ENCODE results near the gene KYAT1.
A peak's percentile ranks its signal among the peaks of the same experiment; 100 is the strongest.

KYAT1 gene

DNA sequence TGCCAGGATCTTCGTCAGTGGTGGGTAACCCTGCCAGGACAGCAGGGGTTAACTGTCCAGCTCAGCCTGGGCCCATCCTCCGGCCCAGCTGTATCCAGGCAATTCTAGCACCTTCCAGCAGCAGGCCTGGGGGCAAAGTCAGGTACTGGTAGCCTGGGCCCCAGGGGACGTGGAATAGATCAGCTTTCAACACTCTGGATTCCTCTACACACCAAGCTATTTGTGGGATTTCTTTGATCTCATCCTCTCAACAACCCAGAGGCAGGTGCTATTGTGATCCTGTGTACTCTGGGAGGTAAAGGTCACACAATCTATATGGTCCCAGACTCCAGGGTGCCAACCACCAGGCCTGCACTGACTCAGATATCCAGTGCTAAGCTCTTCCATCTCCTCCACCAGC, 43.4 kb downstream of the KYAT1 start:
- DNase-seq (ENCODE audit: low spot score): no peak

DNA sequence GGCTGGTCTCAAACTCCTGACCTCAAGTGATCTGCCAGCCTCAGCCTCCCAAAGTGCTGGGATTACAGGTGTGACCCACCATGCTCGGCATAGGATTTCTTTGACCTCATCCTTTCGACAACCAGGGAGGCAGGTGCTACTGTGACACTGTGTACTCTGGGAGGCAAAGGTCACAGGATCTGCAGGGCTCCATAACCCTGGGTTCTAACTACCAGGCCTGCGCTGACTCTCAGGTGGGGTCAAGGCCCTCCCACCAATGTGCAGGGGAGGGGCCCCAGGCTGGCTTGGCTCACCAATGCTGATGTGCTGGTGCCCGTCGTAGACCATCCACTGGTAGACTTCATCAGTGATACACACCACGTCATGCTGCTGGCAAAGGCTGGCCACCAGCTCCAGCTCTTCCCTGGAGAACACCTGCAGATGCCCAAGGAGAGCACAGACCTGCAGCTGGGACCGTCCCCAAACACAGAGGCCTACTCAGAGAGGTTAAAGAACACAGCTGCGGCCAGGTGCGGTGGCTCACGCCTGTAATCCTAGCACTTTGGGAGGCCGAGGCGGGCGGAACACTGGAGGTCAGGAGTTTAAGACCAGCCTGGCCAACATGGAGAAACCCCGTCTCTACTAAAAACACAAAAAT, 45.1 kb downstream of the KYAT1 start:
- no peak for DNase-seq (ENCODE audit: low spot score)

DNA sequence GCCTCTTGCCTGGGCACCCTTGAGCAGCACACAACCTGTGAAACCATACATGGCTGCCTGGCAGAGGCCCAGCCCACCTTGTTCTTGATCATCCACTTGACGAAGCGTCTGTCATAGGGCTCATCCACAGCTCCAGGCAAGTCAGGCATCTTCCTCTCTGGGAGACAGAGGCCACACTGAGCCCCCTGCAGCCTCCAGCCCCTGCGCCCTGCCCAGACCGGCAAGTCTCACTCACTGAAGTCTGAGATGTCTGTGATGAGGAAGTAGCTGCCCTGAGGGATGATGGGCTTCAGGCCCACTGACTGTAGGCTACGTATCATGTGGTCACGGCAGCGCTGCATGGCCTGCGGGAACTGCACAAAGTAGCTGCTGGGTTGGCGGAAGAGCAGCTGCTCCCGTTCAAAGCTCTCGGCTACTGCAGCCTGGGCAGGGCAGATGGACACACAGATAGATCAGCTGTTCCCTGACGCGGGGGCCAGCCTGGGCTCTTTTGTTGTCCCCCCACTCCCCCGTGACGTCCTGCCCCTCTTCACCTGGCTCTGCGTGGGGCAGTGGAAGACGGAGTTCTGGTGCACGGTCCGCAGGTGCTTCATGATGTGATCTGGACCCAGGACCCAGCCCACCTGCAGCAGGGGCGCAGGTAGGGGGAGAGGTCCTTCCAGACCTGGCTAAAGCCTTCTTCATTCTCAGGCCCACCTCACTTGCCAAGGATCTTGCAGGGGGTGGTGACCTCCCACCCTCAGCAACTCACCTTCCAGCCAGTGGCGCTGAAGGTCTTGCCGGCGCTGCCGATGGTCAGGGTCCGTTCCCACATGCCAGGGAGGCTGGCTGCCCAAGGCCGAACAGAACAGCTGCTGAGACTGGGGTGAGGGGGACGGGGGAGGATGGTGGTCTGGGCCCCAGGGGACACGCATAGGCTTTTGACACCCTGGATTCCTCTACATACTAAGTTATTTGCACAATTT, 46.2 kb downstream of the KYAT1 start:
- DNase-seq (ENCODE audit: low spot score): no peak

DNA sequence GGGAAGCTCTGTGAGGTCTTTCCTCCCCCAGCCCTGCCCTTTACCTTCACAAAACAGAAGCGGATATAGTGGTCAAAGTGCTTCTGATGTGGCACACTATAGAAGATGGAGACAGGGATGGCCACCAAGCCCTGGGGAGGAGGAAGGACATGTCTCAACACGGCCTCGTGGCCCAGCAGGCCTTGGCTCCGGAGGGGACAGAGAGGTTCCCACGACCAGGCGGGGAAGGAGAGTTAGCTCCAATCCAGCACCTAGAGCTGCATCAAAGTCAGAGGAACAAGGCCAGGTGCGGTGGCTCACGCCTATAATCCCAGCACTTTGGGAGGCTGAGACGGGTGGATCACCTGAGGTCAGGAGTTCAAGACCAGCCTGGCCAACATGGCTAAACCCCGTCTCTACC, 48.1 kb downstream of the KYAT1 start:
- DNase-seq (ENCODE audit: low spot score): no peak

DNA sequence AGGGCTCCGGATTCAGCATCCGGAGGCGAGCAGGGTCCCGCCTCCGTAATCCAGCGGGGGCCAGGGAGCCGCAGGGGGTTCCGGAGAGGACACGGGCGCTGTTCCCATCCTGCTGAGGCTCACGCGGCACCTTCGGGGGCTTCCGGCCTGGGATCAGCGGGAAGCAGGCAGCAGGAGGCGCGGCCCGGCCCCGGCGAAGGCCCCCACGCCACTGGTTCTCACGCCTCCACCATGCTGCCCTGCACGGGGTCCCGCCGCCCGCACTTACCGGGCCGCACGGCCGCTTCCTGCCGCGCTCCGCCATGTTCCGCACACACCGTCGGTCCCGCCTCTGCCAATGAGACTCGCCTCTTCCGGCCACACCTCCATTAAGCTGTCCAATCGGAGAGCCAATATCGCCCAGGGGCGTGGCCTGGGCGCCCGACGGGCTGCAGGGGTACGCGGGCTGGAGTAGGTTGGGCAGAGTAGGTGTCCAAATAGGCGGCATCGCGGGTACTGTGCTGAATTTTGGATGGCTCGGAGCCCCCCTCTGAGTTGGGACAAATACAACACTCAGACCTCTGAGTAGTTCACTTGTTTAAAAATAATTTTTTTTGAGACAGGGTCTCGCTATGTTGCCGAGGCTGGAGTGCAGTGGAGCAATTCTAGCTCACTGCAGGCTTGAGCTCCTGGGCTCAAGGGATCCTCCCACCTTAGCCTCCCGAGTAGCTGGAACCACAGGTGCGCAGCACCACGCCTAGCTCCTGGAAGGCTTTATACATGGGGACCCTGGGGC, 52.1 kb downstream of the KYAT1 start, which contains the start of gene SPOUT1:
Gene SPOUT1, minus strand, starts transcription at position 318 of the 775 bp plus-strand sequence. Its CDS starts 14 bp downstream, at position 304.
- DNase-seq (ENCODE audit: low spot score): peak; percentile 99

DNA sequence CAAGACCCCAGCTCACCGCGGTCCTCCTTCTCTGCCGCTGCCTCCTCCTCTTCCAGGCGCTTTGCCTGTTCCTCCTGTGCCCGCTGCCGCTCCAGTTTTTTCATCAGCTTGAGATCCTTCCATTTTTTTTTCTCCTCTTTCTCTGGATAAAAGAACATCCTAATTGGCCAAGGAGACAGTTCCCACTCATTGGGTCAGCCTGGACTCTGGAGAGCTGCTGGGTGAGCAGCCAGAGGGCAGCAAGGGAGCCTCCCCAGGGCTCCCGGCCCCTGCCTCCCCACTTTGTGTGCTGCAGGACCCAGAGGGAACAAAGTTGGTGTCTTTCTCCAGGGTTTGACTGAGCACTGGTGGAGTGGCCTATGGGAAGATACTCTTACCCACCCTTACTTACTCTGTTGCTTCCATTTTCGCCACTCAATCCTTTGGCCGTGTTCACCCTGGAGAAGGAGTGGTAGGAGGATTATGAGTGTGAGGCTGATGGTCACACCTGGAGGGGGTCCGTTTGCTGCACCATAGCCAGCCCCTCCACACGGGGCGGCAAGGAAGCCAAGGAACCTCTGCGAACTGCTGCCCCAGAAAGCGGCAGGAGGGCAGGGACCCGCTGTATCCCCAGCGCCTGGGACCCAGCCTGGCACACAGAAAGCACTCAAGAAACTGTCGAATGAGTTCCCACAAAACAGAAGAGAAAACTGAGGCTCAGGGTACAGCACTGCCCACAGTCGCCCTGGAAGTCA, 52.9 kb downstream of the KYAT1 start:
- DNase-seq (ENCODE audit: low spot score): no peak

DNA sequence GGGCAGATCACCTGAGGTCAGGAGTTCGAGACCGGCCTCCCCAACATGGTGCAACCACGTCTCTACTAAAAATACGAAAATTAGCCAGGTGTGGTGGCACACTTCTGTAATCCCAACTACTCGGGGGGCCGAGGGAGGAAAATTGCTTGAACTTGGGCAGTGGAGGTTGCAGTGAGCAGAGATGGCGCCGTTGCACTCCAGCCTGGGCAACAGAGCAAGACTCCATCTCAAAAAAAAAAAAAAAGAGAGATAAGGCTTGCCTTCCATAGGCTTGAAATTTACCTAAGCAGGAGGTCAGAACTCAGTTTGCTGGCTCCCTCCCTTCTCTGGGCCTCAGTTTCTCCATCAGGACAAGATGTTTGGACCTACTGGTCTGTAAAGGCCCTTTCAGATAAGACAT, 53.5 kb downstream of the KYAT1 start:
- DNase-seq (ENCODE audit: low spot score): no peak

DNA sequence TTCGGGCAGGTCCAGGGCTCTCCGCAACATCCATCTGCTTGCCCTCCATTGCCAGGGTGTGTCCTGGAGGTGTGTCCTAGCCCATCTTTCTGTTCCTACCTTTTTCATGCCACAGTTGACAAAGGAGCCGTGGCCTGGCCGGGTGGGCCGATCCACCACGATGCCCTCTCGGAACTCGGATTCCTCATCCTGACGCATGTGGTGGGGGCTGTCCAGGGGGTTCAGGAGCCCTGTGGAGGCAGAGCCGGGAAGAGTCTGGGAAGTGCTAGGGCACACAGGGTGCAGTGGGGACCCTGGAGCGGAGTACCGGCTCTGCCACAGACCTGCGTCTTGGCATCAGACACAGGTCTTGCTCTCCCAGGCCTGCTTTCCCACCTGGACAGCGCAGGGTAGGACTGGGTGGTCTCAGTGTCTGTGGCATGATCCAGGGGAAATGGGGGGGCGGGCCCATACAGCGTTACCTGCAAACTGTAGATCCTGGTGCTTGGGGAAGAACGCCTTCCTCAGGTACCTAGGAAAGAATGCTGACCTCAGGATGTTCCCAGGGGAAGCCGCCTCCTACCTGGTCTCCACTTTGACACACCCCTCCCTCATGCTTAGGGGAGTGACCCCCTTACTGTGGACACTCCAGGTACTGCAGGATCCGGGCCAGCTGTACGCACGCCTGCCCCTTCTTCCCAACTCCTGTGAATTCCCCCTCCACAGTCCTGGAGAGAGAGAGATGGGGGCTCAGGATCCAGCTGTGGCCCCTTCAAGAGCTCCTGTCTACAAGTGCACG, 55.6 kb downstream of the KYAT1 start:
- no peak for DNase-seq (ENCODE audit: low spot score)

DNA sequence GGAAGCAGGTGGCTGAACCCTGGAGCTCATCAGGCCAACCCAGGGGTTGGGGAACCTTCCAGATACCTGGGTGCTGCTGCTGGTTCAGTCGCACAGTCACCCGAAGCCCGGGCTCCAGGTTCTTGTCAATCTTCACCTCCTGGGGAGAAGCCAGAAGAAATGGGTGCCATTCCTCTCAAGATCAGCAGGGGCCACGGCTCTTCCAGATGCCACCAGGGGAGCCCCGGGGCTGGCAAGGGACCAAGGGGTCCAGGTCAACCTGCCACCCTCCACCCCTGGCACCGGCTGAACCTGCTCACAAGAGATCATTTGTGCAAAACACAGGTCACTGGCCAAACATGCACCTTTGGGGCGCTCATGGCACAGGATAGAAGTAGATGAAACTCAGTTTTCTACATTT, 56.8 kb downstream of the KYAT1 start:
- no peak for DNase-seq (ENCODE audit: low spot score)

DNA sequence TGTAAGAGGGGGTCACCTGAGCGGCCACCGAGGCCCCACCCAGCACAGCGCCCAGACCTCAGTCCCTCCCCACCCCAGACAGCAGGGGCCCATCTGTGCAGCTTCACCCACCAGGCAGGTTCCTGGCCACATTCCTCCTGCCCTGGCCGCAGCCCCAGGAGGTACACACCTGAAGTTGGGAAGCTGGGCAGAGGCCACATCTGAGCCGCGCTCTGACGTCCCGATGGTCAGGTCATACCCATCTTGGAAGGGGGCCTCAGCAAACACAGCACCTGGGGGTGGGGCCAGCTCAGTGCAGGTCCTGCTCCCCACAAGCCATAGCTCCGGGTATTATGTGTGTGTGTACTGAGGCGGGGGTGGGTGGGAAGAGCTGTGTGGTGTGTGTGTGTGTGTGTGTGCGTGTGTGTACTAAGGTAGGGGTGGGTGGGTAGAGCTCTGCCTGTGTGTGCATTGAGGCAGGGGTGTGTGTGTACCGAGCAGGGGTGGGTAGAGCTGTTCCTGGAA, 57.8 kb downstream of the KYAT1 start:
- DNase-seq (ENCODE audit: low spot score): no peak

DNA sequence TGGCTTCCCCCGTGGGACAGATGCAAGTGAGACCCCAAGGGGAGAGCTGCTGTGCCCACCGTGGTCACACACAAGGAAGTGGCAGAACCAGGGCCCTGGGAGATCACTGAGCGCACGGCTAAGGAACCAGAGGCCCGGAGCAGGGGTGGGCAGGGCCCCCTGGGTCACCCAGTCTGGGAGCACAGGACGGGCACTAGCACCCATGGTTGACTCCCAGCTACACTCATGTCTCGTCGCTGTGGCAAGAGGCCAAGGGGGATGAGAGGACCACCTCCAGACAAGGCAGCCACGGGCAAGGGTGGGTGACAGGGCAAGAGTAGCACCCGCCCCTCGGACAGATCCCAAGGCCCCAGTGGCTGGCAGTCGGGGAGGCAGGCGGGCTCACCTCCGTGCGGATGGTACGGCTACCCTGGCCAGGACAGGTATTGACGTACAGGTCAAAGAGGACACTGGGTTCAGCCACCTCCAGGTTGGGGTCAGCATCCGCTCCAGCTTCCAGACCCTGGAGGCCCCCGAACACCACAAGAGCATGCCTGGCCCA, 58.3 kb downstream of the KYAT1 start:
- DNase-seq (ENCODE audit: low spot score): no peak

DNA sequence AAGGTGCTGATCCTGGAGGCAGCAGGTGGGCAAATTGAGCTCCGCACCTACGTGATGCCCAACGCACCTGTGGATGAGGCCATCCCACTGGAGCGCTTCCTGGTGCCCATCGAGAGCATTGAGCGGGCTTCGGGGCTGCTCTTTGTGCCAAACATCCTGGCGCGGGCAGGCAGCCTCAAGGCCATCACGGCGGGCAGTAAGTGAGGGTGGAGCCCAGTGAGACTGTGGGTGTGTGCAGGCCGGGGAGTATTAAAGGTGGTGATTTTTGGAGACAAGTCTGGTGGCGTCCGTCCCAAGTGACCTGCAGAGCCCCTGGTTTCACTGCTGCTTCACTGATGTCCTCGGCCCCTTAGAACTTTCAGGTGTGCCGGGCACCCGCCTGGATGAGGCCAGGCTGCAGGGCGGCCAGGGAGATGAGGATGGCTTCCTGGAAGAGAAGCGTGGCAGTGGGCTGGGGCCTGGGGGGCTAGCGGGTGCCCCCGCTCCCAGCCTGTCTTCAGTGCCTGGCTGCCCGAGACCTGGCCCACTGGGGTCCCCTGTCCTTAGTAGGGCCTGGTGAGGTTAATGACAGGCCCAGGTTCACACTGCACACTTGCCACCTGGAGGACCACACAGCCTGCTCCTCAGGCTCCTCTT, 59.2 kb downstream of the KYAT1 start:
- no peak for DNase-seq (ENCODE audit: low spot score)

DNA sequence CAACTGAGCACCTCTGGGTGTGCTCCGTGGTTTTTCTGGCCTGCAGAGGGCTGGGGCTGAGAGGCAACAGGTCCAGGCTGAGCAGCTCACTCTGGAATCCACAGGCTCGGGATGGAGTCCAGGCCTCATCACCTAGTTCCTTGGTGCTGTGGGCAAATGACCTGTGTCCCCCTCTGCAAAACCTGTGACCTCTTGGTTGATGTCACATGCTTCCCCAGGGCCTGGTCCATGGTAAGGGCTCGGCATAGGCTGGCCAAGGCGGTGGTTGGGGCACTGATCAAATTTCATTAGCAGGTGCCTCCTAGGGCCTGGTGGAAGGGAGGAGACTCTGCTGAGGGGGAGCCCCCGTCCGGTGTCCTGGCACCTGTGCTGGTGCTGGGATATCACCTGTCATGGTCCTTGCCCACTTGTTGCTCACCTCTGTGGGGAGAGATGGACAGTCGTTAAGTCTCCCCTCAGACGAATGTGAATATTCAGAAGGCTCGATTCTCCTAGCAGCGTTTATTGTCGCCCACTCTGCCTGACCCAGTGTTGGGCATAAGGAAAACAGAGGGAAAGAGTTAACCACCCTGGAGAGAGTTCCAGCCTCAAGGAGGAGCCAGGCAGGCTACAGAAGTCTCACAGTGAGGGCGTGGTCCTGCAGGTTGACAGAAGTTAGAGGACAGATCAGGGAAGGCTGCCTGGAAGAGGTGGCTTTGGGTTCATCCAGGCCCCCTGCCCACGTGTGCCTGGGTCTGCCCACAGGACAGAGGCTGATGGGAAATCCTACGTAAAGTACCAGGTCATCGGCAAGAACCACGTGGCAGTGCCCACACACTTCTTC, 60.0 kb downstream of the KYAT1 start:
- DNase-seq (ENCODE audit: low spot score): no peak

DNA sequence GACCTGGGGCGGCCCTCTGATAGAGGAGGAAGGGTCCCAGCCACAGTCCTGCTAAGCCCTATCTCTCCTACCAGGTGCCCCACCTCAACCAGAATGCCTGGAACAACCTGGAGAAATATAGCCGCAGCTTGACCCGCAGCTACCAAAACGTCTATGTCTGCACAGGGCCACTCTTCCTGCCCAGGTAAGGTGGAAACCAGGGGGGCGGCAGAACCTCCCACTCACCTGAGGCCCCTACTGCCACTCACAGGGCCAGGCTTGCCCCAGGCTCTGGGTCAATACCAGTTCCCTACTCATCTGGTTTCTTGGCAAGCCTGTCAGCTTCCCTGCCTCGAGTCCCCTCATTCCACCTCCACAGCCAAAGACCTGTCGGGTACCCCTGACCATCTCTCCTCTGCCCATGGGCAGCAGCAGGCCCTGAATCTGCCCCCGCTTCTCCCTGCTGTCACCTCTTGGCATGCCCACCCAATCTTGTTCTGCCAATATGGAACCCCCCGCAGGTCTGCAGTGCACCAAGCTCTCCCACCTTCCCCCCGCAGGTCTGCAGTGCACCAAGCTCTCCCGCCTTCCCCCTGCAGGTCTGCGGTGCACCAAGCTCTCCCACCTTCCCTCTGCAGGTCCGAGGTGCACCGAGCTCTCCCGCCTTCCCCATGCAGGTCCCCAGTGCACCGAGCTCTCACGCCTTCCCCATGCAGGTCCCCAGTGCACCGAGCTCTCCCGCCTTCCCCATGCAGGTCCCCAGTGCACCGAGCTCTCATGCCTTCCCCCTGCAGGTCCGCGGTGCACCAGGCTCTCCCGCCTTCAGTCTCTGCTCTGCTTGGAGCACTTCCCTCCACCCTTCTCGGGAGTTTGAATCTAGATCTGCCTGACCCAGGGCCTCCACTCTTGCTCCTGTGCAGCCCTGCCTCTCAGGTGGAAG, 60.8 kb downstream of the KYAT1 start:
- no peak for DNase-seq (ENCODE audit: low spot score)

DNA sequence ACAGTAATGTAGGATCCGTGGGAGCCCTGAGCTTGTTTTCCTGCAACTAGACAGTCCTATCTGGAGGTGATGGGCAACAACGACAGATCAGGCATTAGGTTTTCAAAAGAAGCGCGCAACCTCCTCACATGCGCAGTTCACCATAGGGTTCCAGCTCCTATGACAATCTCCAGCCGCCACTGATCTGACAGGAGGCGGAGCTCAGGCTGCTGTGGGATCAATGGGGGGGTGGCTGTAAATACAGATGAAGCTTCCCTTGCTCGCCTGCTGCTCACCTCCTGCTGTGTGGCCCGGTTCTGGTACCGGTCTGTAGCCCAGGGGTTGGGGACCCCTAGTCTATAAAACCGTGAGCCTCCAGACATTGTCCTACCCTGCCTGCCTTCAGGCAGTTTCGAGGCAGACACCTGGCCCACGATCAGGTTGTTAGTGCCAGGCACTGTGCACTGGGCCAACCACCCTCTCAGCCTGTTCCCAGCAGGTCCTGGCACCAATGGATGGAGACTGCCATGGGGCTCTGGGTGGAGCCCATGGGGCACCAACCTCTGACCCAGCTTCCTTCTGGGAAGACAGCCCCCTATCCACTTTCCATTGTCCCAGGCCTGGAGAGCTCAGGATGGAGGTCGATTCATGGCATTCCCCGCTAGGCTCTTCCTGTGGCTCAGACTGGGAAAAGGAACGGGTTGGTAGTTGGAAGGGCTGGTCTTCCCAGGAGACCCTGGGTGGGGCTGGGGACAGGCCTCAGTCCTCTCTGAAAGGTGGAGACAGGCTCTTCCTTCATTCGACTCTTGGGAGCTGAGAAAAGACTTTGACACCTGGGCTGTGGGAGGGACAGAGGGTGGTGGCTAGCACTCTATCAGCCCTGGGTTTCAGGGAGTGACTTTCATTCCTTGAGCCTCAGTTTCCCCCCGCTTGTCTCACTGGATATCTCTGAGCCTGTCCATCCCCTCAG, 61.8 kb downstream of the KYAT1 start:
- DNase-seq (ENCODE audit: low spot score): peak; percentile 92

DNA sequence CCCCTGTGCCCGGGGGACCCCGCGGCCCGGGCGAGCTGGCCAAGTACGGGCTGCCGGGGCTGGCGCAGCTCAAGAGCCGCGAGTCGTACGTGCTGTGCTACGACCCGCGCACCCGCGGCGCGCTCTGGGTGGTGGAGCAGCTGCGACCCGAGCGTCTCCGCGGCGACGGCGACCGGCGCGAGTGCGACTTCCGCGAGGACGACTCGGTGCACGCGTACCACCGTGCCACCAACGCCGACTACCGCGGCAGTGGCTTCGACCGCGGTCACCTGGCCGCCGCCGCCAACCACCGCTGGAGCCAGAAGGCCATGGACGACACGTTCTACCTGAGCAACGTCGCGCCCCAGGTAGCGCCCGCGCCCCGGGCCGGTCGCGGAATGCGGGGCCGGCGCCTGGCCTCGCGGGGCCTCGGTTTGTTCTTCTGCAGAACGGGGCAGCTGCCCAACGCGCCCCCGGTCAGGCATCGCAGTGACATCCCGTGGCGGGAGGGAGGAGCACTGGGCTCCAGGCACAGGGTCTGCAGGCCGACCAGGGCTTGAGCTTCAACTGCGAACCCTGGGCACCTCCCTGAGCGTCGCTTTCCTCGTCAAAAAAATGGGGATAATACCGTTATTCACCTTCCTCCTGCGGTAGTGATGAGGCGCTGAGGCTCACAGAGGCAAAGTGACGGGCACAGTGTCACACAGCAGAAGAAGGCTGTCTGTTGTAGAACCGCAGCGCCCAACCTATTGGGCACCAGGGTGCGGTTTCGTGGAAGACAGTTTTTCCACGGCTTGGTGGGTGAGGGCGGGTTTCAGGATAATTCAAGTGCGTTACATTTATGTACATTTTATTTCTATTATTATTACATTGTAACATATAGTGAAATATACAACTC, 62.7 kb downstream of the KYAT1 start:
- DNase-seq (ENCODE audit: low spot score): peak; percentile 49
